ENCODE results near the gene CCDC91. TPM values are rescaled to one million over a fixed set of nuclear protein-coding genes. Genes with fewer than 3 reads are reported as not detected.

The CCDC91 gene, protein sequence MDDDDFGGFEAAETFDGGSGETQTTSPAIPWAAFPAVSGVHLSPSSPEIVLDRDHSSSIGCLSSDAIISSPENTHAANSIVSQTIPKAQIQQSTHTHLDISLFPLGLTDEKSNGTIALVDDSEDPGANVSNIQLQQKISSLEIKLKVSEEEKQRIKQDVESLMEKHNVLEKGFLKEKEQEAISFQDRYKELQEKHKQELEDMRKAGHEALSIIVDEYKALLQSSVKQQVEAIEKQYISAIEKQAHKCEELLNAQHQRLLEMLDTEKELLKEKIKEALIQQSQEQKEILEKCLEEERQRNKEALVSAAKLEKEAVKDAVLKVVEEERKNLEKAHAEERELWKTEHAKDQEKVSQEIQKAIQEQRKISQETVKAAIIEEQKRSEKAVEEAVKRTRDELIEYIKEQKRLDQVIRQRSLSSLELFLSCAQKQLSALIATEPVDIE
- 11.0 and 11.7 TPM in 2 replicates for total RNA-seq

DNA sequence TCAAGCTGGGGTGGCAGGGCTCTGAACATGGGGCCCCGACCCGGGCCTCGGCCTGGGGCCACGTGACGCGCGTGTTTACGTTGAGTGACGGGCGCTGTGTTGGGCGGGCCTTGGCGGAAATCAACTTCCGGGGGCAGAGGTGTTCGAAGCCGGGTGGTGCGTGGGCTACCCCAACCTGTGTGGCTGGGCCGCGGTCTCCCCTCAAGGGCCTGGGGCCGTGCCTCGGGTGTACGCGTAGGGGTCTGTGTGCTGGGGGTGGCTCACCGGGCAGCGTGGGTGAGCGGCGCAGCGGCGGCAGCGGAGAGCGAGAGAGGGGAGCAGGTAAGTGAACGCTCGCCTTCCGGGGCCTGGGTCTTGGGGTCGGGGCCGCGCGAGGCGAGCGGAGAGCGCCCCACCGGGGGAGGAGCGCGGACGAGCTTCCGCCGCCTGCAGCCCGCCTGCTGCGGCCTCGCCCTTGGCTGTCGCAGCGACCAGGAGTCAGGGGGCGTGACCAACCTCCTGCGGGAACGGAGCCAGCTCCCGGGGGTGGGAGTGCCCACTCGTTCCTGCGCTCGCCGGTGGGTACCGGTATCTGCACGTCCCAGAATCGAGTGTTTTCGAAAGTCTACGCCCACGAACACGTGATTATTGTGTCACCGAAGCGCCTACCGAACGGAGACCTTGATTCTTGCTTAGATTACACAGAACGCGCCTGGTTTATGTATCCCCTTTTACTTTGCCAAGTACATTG lies at the start of gene CCDC91:
CCDC91 (plus strand) TSS at position 136 of the 730 bp plus-strand sequence. CDS start 66,760 bp downstream, outside the sequence.

Other genes starting within 250 kb of the CCDC91 start
- not detected in 2 replicates for gene PTHLH, start 217.7 kb upstream of the CCDC91 start, total RNA-seq